Muscle of leg (tissue), 11 donors: ENCODE results near the gene LY6G6D. TPM values are rescaled to one million over a fixed set of nuclear protein-coding genes. Genes with fewer than 3 reads are reported as not detected.
"Not testable (repeated sequence)": the region's sequence is repeated elsewhere in the genome, so short reads cannot be mapped to it uniquely, and the experiment has no call there.

Source experiments
- DNase-seq: peaks from one replicate; pipeline ENCODE4 v3.0.0; 2013
- H3K27ac ChIP-seq: one replicate; pipeline ENCODE4 v1.5.1; 2013; ENCODE audit warnings: mild to moderate bottlenecking, low read length, control low read depth
- H3K27me3 ChIP-seq: one replicate; pipeline ENCODE4 v1.6.1; 2013; ENCODE audit warnings: low read length; ENCODE audit not compliant: control insufficient read depth, insufficient read depth
- H3K36me3 ChIP-seq: one replicate; pipeline ENCODE4 v1.6.1; 2013; ENCODE audit warnings: low read length; ENCODE audit not compliant: control insufficient read depth, insufficient read depth
- H3K4me1 ChIP-seq: one replicate; pipeline ENCODE4 v1.6.1; 2013; ENCODE audit warnings: low read length; ENCODE audit not compliant: control insufficient read depth, insufficient read depth
- H3K4me3 ChIP-seq: one replicate; pipeline ENCODE4 v1.5.1; 2013; ENCODE audit warnings: low read length, control low read depth
- H3K9me3 ChIP-seq: replicated peaks from 2 replicates; pipeline ENCODE4 v1.6.1; 2013; ENCODE audit warnings: low read depth, low read length; ENCODE audit not compliant: control insufficient read depth
- WGBS: methylation state at CpG from one replicate; pipeline ENCODE4 v1.1.5; 2013; ENCODE audit warnings: missing lambda C conversion rate; ENCODE audit not compliant: insufficient coverage; 5-methylcytosine and 5-hydroxymethylcytosine counted together
- polyA plus RNA-seq, 8 donors: library from polyadenylated mRNA; unstranded; fragments of 120-200 nt; gene quantifications; one replicate each; pipeline versions ENCODE4 v1.2.1 to v1.2.3, GENCODE V29; 2013; ENCODE audit warnings: inconsistent platforms in 1 of 8, low replicate concordance in 1 of 8; ENCODE audit not compliant: insufficient read length in 8 of 8, insufficient read depth in 1 of 8
- total RNA-seq: library from RNA; stranded (reverse); fragments of 120-200 nt; gene quantifications from one replicate; pipeline ENCODE4 v1.2.4, GENCODE V29; 2013

LY6G6D gene
- total and polyA plus RNA-seq, 9 donors = 0.31 to 1.7 (median 0.70) TPM; not detected in 3

GRCh38 chr6:31707701-31708100 is 7.4 kb upstream of the LY6G6D start:
- WGBS = 81% methylated on average over 5 of the region's 10 CpGs
- Histone ChIP-seq H3K27ac (no peak overlapping the region), H3K4me1 (peaks cover 5% of the 10 kb centered on the region), H3K27me3 (no peaks in the 10 kb centered on the region), H3K9me3 (no peaks in the 10 kb centered on the region), H3K4me3 (no peak overlapping the region), H3K36me3 (no peaks in the 10 kb centered on the region)
- DNase-seq = no peak

GRCh38 chr6:31708224-31708623 is 6.9 kb upstream of the LY6G6D start:
- no peaks in the 10 kb centered on the region for H3K27me3 ChIP-seq
- no peaks in the 10 kb centered on the region for H3K9me3 ChIP-seq
- H3K27ac ChIP-seq = no peak overlapping the region
- WGBS = 94% methylated on average over 2 of the region's 3 CpGs
- no peak for DNase-seq
- no peaks in the 10 kb centered on the region for H3K36me3 ChIP-seq
- peaks cover 5% of the 10 kb centered on the region for H3K4me1 ChIP-seq
- no peak overlapping the region for H3K4me3 ChIP-seq

DNA sequence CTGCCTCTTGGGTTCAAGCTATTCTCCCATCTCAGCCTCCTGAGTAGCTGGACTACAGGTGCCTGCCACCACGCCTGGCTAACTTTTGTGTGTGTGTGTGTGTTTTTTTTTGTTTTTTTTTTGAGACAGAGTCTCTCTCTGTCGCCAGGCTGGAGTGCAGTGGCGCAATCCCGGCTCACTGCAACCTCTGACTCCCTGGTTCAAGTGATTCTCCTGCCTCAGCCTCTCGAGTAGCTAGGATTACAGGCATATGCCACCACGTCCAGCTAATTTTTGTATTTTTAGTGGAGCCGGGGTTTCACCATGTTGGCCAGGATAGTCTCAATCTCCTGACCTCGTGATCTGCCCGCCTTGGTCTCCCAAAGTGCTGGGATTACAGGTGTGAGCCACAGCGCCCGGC is 6.0 kb upstream of the LY6G6D start:
- H3K4me1 ChIP-seq, H3K9me3 ChIP-seq, H3K4me3 ChIP-seq, H3K27me3 ChIP-seq, H3K27ac ChIP-seq, DNase-seq, H3K36me3 ChIP-seq: not testable (repeated sequence)
- 84% methylated on average over 8 of the region's 11 CpGs for WGBS

- 59% methylated on average over 3 of the region's 5 CpGs for WGBS
- Histone ChIP-seq H3K4me1 (peaks cover 18% of the 10 kb centered on the region), H3K4me3 (no peak overlapping the region), H3K27me3 (no peaks in the 10 kb centered on the region), H3K36me3 (no peaks in the 10 kb centered on the region), H3K9me3 (no peaks in the 10 kb centered on the region), H3K27ac (no peak overlapping the region)
- DNase-seq = no peak
Observed at GRCh38 chr6:31710523-31711219, 4.5 kb upstream of the LY6G6D start.

DNA sequence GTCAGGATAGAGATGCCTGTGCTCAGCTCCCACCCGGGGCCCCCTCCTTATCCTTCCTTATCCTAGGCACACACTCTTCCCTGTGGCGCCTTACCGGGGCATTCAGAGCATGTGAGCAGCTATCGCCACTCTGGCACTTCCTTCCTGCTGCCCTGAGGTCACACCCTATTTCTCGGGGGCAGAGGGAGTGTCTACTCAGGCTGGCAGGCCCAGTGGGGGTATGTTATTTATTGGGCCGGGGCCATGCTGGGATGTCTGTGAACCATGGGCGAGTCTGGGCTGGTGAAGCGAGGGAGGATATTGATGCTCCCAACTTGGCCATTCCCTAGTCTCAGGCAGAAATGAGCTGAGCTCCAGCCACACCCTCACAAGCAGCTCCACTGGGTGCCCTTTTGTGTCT is 3.9 kb upstream of the LY6G6D start:
- no peak overlapping the region for H3K27ac ChIP-seq
- WGBS = no CpG with 5 or more reads among the region's 8 CpGs
- no peaks in the 10 kb centered on the region for H3K36me3 ChIP-seq
- peaks cover 18% of the 10 kb centered on the region for H3K4me1 ChIP-seq
- no peaks in the 10 kb centered on the region for H3K9me3 ChIP-seq
- no peak for DNase-seq
- H3K27me3 ChIP-seq = no peaks in the 10 kb centered on the region
- H3K4me3 ChIP-seq = no peak overlapping the region

DNA sequence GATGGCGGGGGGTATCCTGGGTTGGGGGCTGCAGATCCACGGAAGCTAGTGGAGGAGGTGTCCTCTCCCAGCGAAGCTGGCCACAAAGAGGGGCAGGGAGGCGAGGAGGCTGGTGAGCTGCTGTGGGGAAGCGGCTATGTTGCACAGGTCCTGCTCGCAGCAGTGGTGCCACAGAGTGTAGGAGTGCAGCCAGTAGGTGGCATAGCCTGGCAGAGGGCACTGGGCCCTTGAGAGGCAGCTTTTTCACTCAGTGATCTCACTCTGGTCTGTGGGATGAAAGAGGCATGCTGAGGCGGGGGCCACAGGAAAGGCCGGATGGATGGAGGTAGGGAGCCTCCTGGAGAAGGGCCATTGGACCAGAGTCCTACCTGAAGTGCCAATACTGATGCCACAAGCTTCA is 2.9 kb upstream of the LY6G6D start:
- peaks cover 18% of the 10 kb centered on the region for H3K4me1 ChIP-seq
- no peak for DNase-seq
- no peak overlapping the region for H3K27ac ChIP-seq
- H3K27me3 ChIP-seq = no peaks in the 10 kb centered on the region
- no peaks in the 10 kb centered on the region for H3K9me3 ChIP-seq
- 97% methylated on average over 7 of the region's 8 CpGs for WGBS
- no peaks in the 10 kb centered on the region for H3K36me3 ChIP-seq
- H3K4me3 ChIP-seq = no peak overlapping the region

DNA sequence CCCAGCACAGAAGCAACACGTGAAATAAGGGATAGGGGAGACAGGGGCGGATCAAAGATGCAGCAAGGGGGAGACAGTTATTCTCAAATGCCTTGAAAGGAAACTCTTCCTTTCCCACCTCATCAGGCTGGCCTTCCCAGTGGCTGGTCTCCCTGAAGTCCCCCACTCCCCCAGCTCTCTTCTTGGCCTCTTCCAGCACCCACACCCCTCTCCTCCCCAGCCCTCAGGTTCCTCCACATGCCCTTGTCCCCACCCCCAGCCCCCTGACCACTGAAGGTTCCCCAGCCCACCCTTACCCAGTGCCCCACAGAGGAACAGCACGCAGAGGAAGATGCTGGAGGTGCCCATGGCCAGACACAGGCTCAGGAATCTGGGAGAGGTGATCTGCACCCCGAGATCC is 1.7 kb upstream of the LY6G6D start:
- no peaks in the 10 kb centered on the region for H3K9me3 ChIP-seq
- H3K4me3 ChIP-seq = no peak overlapping the region
- WGBS = 40% methylated on average over 1 of the region's 4 CpGs
- no peaks in the 10 kb centered on the region for H3K27me3 ChIP-seq
- no peaks in the 10 kb centered on the region for H3K36me3 ChIP-seq
- peaks cover 18% of the 10 kb centered on the region for H3K4me1 ChIP-seq
- H3K27ac ChIP-seq = no peak overlapping the region
- DNase-seq = no peak

- H3K4me1 ChIP-seq = peaks cover 18% of the 10 kb centered on the region
- DNase-seq = no peak
- H3K27me3 ChIP-seq = no peaks in the 10 kb centered on the region
- H3K36me3 ChIP-seq = no peaks in the 10 kb centered on the region
- H3K4me3 ChIP-seq = no peak overlapping the region
- H3K9me3 ChIP-seq = no peaks in the 10 kb centered on the region
- WGBS = 44% methylated on average over 3 of the region's 5 CpGs
- H3K27ac ChIP-seq = no peak overlapping the region
Observed at GRCh38 chr6:31713991-31714684, 1.0 kb upstream of the LY6G6D start.

DNA sequence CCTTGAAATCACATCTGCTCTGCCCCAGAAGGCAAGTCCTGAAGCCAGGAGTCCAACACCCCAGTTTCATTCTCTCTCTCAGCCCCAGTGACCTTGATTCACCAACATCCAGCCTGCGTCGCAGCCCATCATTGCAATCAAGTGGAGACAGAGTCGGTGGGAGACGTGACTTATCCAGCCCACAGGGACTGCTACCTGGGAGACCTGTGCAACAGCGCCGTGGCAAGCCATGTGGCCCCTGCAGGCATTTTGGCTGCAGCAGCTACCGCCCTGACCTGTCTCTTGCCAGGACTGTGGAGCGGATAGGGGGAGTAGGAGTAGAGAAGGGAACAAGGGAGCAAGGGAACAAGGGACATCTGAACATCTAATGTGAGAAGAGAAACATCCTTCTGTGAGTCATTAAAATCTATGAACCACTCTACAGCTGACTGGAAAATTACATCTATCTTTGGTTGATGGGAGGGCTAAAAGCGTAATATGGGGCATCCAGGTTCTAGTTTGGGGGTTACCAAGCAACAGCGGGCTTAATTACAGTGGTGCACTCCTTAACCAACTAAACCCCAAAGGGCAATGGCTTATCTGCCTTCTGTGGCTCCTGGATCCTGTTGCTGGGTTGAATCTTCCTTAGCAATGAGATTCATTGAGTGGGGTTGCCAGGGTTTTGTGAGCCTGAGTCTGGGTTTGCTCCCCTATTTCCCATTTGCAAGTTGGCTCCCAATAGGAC is 2.5 kb downstream of the LY6G6D start:
- H3K4me1 ChIP-seq = peaks cover 18% of the 10 kb centered on the region
- H3K4me3 ChIP-seq = no peak overlapping the region
- DNase-seq = no peak
- H3K27ac ChIP-seq = no peak overlapping the region
- H3K9me3 ChIP-seq = no peaks in the 10 kb centered on the region
- H3K36me3 ChIP-seq = no peaks in the 10 kb centered on the region
- WGBS = 52% methylated on average over 4 of the region's 10 CpGs
- no peaks in the 10 kb centered on the region for H3K27me3 ChIP-seq

DNA sequence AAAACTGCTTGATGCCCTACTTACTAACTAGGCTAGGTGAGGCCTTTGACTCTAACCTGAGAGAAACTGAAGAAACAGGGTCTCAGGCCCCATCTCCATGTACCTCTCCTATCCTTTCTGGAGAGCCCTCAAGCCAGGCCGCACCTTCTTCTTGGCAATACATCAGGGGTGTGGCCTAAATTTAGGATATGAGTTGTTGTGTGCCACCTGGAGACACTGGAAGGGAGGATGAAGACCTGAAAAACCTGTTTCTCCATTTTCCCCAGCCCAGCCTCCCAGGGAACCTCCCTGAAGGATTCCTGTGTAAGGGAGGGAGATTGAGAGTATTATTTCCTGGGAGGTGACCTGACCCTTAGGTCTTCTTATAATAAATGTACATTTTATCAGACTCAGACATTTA is 3.1 kb downstream of the LY6G6D start:
- no CpG with 5 or more reads among the region's 1 CpG for WGBS
- no peaks in the 10 kb centered on the region for H3K36me3 ChIP-seq

More for the DNA sequence above, 3.1 kb downstream of the LY6G6D start:
- no peaks in the 10 kb centered on the region for H3K9me3 ChIP-seq
- H3K27ac ChIP-seq = no peak overlapping the region
- H3K27me3 ChIP-seq = no peaks in the 10 kb centered on the region
- no peak for DNase-seq
- peaks cover 18% of the 10 kb centered on the region for H3K4me1 ChIP-seq
- H3K4me3 ChIP-seq = no peak overlapping the region
